ENCODE measurements around the gene IGSF6. TPM values are rescaled to one million over a fixed set of nuclear protein-coding genes. Genes with fewer than 3 reads are reported as not detected.
"Not testable (repeated sequence)": the region's sequence is repeated elsewhere in the genome, so short reads cannot be mapped to it uniquely, and the experiment has no call there.

Gene IGSF6
- total and polyA plus RNA-seq, 2 of the 8 experiments (the other 6 are each of a cell fraction or from before 2014, with no cell fraction given), result not detected

DNA sequence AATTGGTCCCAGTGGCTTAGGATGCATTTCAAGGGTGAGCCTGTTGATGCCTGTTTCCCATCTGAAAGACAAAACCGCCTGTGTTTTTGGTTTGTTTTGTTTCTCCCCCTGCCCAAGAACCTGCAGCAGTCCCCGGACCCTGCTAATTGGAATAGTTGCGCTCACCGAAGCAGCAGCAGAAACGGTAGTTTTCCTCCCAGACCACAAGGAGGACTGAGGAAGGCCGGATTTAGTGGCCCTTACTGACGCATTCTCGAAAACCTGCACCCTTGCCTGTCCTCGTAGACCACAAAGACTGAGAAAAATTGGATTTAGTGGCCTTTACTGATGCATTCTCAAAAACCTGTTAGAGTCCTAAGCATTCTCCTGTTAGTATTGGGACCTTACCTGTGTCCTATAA lies 16.7 kb downstream of the IGSF6 start:
- H3K56ac ChIP-seq (replicated peaks; ENCODE audit: insufficient read length, low read depth, low read length); H2BK12ac ChIP-seq (ENCODE audit: low read depth, low read length); H3K23me2 ChIP-seq (ENCODE audit: low read depth, low read length); H3K4me1 ChIP-seq (replicated peaks in 1 of 4; ENCODE audit: control insufficient read depth in 3 of 4, insufficient read depth in 4 of 4, low read length in 3 of 4); H3K4me3 ChIP-seq (ENCODE audit: extremely low read depth in 1 of 4, insufficient read depth in 2 of 4, low read depth in 3 of 4, low read length in 4 of 4); H3K79me1 ChIP-seq (ENCODE audit: low read depth, low read length); H2AFZ ChIP-seq (ENCODE audit: low read length); DNase-seq (ENCODE audit: low read depth in 1 of 2, low spot score in 2 of 2); H3K4me2 ChIP-seq (ENCODE audit: insufficient read depth in 1 of 2, low read depth in 2 of 2, low read length in 2 of 2); H3K14ac ChIP-seq (ENCODE audit: insufficient read length); H2AK5ac ChIP-seq (ENCODE audit: low read depth, low read length); FAIRE-seq; H3K36me3 ChIP-seq (ENCODE audit: control insufficient read depth in 2 of 4, insufficient read depth in 4 of 4, low read length in 3 of 4); H2BK15ac ChIP-seq (ENCODE audit: low read length); H2BK20ac ChIP-seq (ENCODE audit: low read length); H3K23ac ChIP-seq (ENCODE audit: insufficient read length); H4K5ac ChIP-seq (ENCODE audit: insufficient read length, low read depth, low read length); H3K27ac ChIP-seq (ENCODE audit: low read depth, low read length); H3K18ac ChIP-seq (ENCODE audit: extremely low read depth, low read length); H3K9ac ChIP-seq (replicated peaks in 1 of 4; ENCODE audit: extremely low read depth in 1 of 4, low read depth in 3 of 4, low read length in 3 of 4); H3K27me3 ChIP-seq (replicated peaks in 1 of 4; ENCODE audit: control insufficient read depth in 3 of 4, extremely low read depth in 1 of 4, insufficient read depth in 3 of 4, low read length in 3 of 4); H4K20me1 ChIP-seq (replicated peaks in 1 of 2; ENCODE audit: control insufficient read depth in 1 of 2, insufficient read depth in 2 of 2, low read length in 2 of 2); H2BK5ac ChIP-seq (ENCODE audit: low read depth, low read length); H4K91ac ChIP-seq (replicated peaks; ENCODE audit: insufficient read length, low read length); POLR2A ChIA-PET (ENCODE audit: partially characterized antibody); H3K9me3 ChIP-seq (ENCODE audit: insufficient read depth in 2 of 2, low read depth in 1 of 2, low read length in 1 of 2); H2BK120ac ChIP-seq (replicated peaks; ENCODE audit: low read depth, low read length); H3K4ac ChIP-seq (replicated peaks; ENCODE audit: insufficient read length, low read depth, low read length); H3K79me2 ChIP-seq (ENCODE audit: control insufficient read depth in 1 of 2, insufficient read depth in 2 of 2, low read length in 2 of 2); H4K8ac ChIP-seq (ENCODE audit: extremely low read depth, insufficient read depth, low read length): not testable (repeated sequence)
- CTCF ChIA-PET (ENCODE audit: partially characterized antibody), result interaction anchor here (0.8 to 1.3 kb wide), 5 partner anchors 10 to 63 kb away, joined by 3 read pairs; no protein-coding TSS in a partner anchor
- TF ChIP-seq, protein P1, sequence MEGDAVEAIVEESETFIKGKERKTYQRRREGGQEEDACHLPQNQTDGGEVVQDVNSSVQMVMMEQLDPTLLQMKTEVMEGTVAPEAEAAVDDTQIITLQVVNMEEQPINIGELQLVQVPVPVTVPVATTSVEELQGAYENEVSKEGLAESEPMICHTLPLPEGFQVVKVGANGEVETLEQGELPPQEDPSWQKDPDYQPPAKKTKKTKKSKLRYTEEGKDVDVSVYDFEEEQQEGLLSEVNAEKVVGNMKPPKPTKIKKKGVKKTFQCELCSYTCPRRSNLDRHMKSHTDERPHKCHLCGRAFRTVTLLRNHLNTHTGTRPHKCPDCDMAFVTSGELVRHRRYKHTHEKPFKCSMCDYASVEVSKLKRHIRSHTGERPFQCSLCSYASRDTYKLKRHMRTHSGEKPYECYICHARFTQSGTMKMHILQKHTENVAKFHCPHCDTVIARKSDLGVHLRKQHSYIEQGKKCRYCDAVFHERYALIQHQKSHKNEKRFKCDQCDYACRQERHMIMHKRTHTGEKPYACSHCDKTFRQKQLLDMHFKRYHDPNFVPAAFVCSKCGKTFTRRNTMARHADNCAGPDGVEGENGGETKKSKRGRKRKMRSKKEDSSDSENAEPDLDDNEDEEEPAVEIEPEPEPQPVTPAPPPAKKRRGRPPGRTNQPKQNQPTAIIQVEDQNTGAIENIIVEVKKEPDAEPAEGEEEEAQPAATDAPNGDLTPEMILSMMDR (IDR thresholded peaks at IDR 0.05; ENCODE audit: control extremely low read depth in 1 of 3, insufficient read depth in 1 of 3, low read depth in 1 of 3, low read length in 3 of 3), result peak in 2 of 3 experiments; percentile 14 to 16; a peak in 2 of 4 replicates
- 77% methylated on average over 9 of the region's 9 CpGs; no CpG with 5 or more reads in 1 of the 2 experiments for WGBS, 2 experiments (ENCODE audit: extremely low coverage in 1 of 2, insufficient coverage in 1 of 2, insufficient read length in 1 of 2, insufficient replicate concordance in 2 of 2, low coverage in 1 of 2, low lambda C conversion rate in 2 of 2, missing lambda C conversion rate in 1 of 2)
